NB4 (cell line): ENCODE results near the gene RGL1.

Source experiments
- CTCF ChIP-seq: IDR thresholded peaks from one replicate; pipeline ENCODE4 v1.5.1; 2012; ENCODE audit warnings: low read depth, low read length
- MYC ChIP-seq: IDR thresholded peaks from 2 replicates; pipeline ENCODE4 v1.6.1; 2011; ENCODE audit warnings: low read depth, low read length
- POLR2A ChIP-seq: IDR thresholded peaks from 2 replicates; pipeline ENCODE4 v1.6.1; 2011; ENCODE audit warnings: mild to moderate bottlenecking; ENCODE audit not compliant: insufficient read length; ENCODE audit errors: extremely low read depth
- TF ChIP-seq, protein P1 (sequence below): IDR thresholded peaks from 2 replicates; pipeline ENCODE4 v1.6.1; 2011; ENCODE audit warnings: low read depth, low read length

GRCh38 chr1:183845681-183846080 is 40.8 kb downstream of the RGL1 start:
- TF ChIP-seq CTCF (no peak), MYC (no peak), POLR2A (no peak)
- TF ChIP-seq, protein P1, sequence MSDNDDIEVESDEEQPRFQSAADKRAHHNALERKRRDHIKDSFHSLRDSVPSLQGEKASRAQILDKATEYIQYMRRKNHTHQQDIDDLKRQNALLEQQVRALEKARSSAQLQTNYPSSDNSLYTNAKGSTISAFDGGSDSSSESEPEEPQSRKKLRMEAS, result no peak
